A673 (cell line): ENCODE results near the gene NR2F1-AS1. TPM values are rescaled to one million over a fixed set of nuclear protein-coding genes. Genes with fewer than 3 reads are reported as not detected.

Experiments
- BruUV-seq: library from RNA; stranded (reverse); fragments of 400-500 nt; replicated peaks from 2 replicates; lab custom pipeline; 2021; lab: Mats Ljungman, UMichigan
- CTCF ChIA-PET: fragments of 300-600 bp; sonication (Branson Sonifier 250); formaldehyde crosslinking; loops from one replicate; lab custom pipeline; 2022; ENCODE audit warnings: antibody characterized with exemption; lab: Charles Lee
- POLR2A ChIA-PET: fragments of 300-600 bp; sonication (Branson Sonifier 250); formaldehyde crosslinking; loops from one replicate; lab custom pipeline; 2022; ENCODE audit warnings: antibody characterized with exemption; ENCODE audit not compliant: low non-redundant PET; lab: Charles Lee
- DNase-seq: peaks from one replicate; pipeline ENCODE4 v3.0.0-alpha.2; 2015; ENCODE audit warnings: low spot score
- H3K27ac ChIP-seq: fragments of 200-600 bp; sonication (generic); 2 replicates; pipeline ENCODE4 v1.5.1; 2016; ENCODE audit warnings: mixed run types, low read depth, mild to moderate bottlenecking, mixed read lengths, antibody characterized with exemption, low read length; ENCODE audit not compliant: poor library complexity, severe bottlenecking
- H3K27me3 ChIP-seq: fragments of 200-600 bp; sonication (generic); replicated peaks from 2 replicates; pipeline ENCODE4 v1.6.1; 2017; ENCODE audit warnings: mixed run types, low read depth, mild to moderate bottlenecking, mixed read lengths, antibody characterized with exemption, low read length; ENCODE audit not compliant: insufficient read depth, poor library complexity
- H3K36me3 ChIP-seq: fragments of 200-600 bp; sonication (generic); 2 replicates; pipeline ENCODE4 v1.6.1; 2016; ENCODE audit warnings: mixed run types, mild to moderate bottlenecking, mixed read lengths, antibody characterized with exemption, low read length; ENCODE audit not compliant: insufficient read depth, poor library complexity, severe bottlenecking
- H3K4me1 ChIP-seq: fragments of 200-600 bp; sonication (generic); 2 replicates; pipeline ENCODE4 v1.6.1; 2017; ENCODE audit warnings: mixed run types, mild to moderate bottlenecking, mixed read lengths, antibody characterized with exemption, low read length; ENCODE audit not compliant: insufficient read depth, poor library complexity, severe bottlenecking
- H3K4me3 ChIP-seq: fragments of 200-600 bp; sonication (generic); 2 replicates; pipeline ENCODE4 v1.5.1; 2016; ENCODE audit warnings: low read depth, mixed run types, mild to moderate bottlenecking, mixed read lengths, low read length; ENCODE audit not compliant: poor library complexity, severe bottlenecking
- H3K9me3 ChIP-seq: fragments of 200-600 bp; sonication (generic); 2 replicates; pipeline ENCODE4 v1.6.1; 2016; ENCODE audit warnings: mixed run types, low read depth, mild to moderate bottlenecking, mixed read lengths, antibody characterized with exemption, low read length; ENCODE audit not compliant: poor library complexity, severe bottlenecking
- CTCF ChIP-seq: fragments of 300-800, 200-600 bp; sonication (generic); conservative IDR thresholded peaks from 2 replicates; pipeline ENCODE4 v1.5.1; 2017; ENCODE audit warnings: low read depth, mild to moderate bottlenecking, antibody characterized with exemption, low read length, moderate library complexity, mixed read lengths
- EZH2 ChIP-seq: fragments of 200-600 bp; sonication (generic); IDR thresholded peaks from 2 replicates; pipeline ENCODE4 v1.6.1; 2017; ENCODE audit warnings: borderline replicate concordance, low read depth, mild to moderate bottlenecking, mixed read lengths, antibody characterized with exemption, low read length; ENCODE audit not compliant: poor library complexity, severe bottlenecking
- intact Hi-C: fragments of 100-400 bp; cut with micrococcal nuclease; formaldehyde crosslinking; loops from one replicate; pipeline ENCODE4 v1.10.0; 2022; ENCODE audit not compliant: unreplicated experiment
- total RNA-seq: library from RNA; stranded (reverse); gene quantifications from 2 replicates; pipeline ENCODE4 v1.2.3, GENCODE V29; 2021

The NR2F1-AS1 gene
- total RNA-seq, 1 experiment from 2014 or later: 2.3 TPM

GRCh38 chr5:93428868-93429267, 152.2 kb downstream of the NR2F1-AS1 start:
- intact Hi-C loops: no loop called here
- Histone ChIP-seq H3K27ac (no peak overlapping the region), H3K27me3 (no peaks in the 10 kb centered on the region), H3K9me3 (no peaks in the 10 kb centered on the region), H3K4me3 (no peak overlapping the region), H3K4me1 (peaks cover 21% of the 10 kb centered on the region), H3K36me3 (no peaks in the 10 kb centered on the region)
- TF ChIP-seq CTCF (no peak), EZH2 (no peak)
- POLR2A ChIA-PET: no interaction called here
- no TSS peak for BruUV-seq
- DNase-seq: no peak
- CTCF ChIA-PET: no interaction called here

GRCh38 chr5:93427316-93427715, 153.7 kb downstream of the NR2F1-AS1 start:
- Histone ChIP-seq H3K9me3 (no peaks in the 10 kb centered on the region), H3K27ac (no peak overlapping the region), H3K36me3 (no peaks in the 10 kb centered on the region), H3K4me3 (no peak overlapping the region), H3K4me1 (peaks cover 21% of the 10 kb centered on the region), H3K27me3 (no peaks in the 10 kb centered on the region)
- intact Hi-C loops: no loop called here
- TF ChIP-seq CTCF: no peak
- TF ChIP-seq EZH2: no peak
- no TSS peak for BruUV-seq
- DNase-seq: no peak
- ChIA-PET POLR2A (no interaction called here), CTCF (no interaction called here)

- ChIA-PET POLR2A (no interaction called here), CTCF (no interaction called here)
- Histone ChIP-seq H3K36me3 (no peaks in the 10 kb centered on the region), H3K4me1 (peaks cover 20% of the 10 kb centered on the region), H3K27ac (no peak overlapping the region), H3K9me3 (no peaks in the 10 kb centered on the region), H3K27me3 (no peaks in the 10 kb centered on the region), H3K4me3 (no peak overlapping the region)
- TF ChIP-seq EZH2 (no peak), CTCF (no peak)
- no peak for DNase-seq
- no TSS peak for BruUV-seq
- intact Hi-C loops: no loop called here
Observed at GRCh38 chr5:93425096-93425495, 155.9 kb downstream of the NR2F1-AS1 start.
